Kidney (tissue), 14 donors: Measurements from ENCODE around the gene MZF1. TPM values are rescaled to one million over a fixed set of nuclear protein-coding genes. Genes with fewer than 3 reads are reported as not detected.

Source experiments
- DNase-seq, 5 donors: peaks; one replicate each; pipeline ENCODE4 v3.0.0-alpha.2; 2013 to 2020
- FAIRE-seq: peaks from 2 replicates; lab custom pipeline; 2012; peaks lifted over from hg19 to GRCh38; lab: Jason Lieb, UNC
- H3K27ac ChIP-seq, 2 donors: one replicate each; pipeline ENCODE4 v1.7.0; 2013; ENCODE audit warnings: low read depth in 2 of 2, low read length in 2 of 2, inconsistent platforms in 1 of 2
- H3K27me3 ChIP-seq: one replicate; pipeline ENCODE4 v1.7.1; 2013; ENCODE audit warnings: low read length, inconsistent platforms; ENCODE audit not compliant: control insufficient read depth, insufficient read depth
- H3K36me3 ChIP-seq, 3 donors: one replicate each; pipeline versions ENCODE4 v1.7.0 to v1.7.1; 2013; ENCODE audit warnings: low read length in 3 of 3, control low read depth in 1 of 3, inconsistent platforms in 1 of 3; ENCODE audit not compliant: insufficient read depth in 3 of 3, control insufficient read depth in 2 of 3
- H3K4me1 ChIP-seq, 3 donors: one replicate each; pipeline versions ENCODE4 v1.7.0 to v1.7.1; 2013; ENCODE audit warnings: low read length in 3 of 3, inconsistent platforms in 1 of 3, low read depth in 1 of 3; ENCODE audit not compliant: control insufficient read depth in 2 of 3, insufficient read depth in 2 of 3
- H3K4me3 ChIP-seq, 3 donors: one replicate each; pipeline versions ENCODE4 v1.7.0 to v1.8.1; 2013; ENCODE audit warnings: low read length in 3 of 3, control low read depth in 1 of 3, inconsistent platforms in 1 of 3
- H3K9ac ChIP-seq, 3 donors: one replicate each; pipeline versions ENCODE4 v1.7.0 to v1.7.1; 2013; ENCODE audit warnings: low read length in 3 of 3, control low read depth in 1 of 3, inconsistent platforms in 1 of 3
- H3K9me3 ChIP-seq, 3 donors: one replicate each; pipeline versions ENCODE4 v1.7.0 to v1.7.1; 2013; ENCODE audit warnings: low read length in 3 of 3, control low read depth in 1 of 3, inconsistent platforms in 1 of 3; ENCODE audit not compliant: control insufficient read depth in 2 of 3, insufficient read depth in 1 of 3
- CTCF ChIP-seq: IDR thresholded peaks from 3 replicates; pipeline ENCODE4 v1.5.1; 2012; ENCODE audit warnings: mild to moderate bottlenecking, moderate library complexity, borderline replicate concordance; ENCODE audit not compliant: insufficient read depth; ENCODE audit errors: extremely low read depth
- intact Hi-C: fragments of 100-400 bp; cut with DNase I; formaldehyde crosslinking; loops from one replicate; pipeline ENCODE4 v1.11.1; 2022
- polyA plus RNA-seq: library from polyadenylated mRNA; stranded (reverse); fragments of 350-450 nt; fragmentation: Illumina TruSeq; extraction: RNeasy Lipid Tissue Mini Kit (QIAGEN cat#74804); gene quantifications from one replicate; pipeline ENCODE4 v1.2.3, GENCODE V29; 2014; ENCODE audit warnings: low read depth, low replicate concordance; ENCODE audit not compliant: insufficient read depth
- total RNA-seq: library from RNA; stranded (reverse); fragmentation: NEBNext Ultra II Directional; extraction: Animal tissue kit (Norgen Biotek cat#: 25700); gene quantifications from one replicate; pipeline ENCODE4 v1.2.1, GENCODE V29; 2021
- donor health status: control.
- donor health status: control.
- donor health status: control.
- donor health status: control.
- donor health status: control.
- donor health status: DM: yes; HTN: yes; CAD: no.
- donor health status: Normal renal cell carcinoma (clear cell type).

Gene MZF1
- total and polyA plus RNA-seq, 2 donors from 2014 or later = 12.9 to 38.6 TPM

- H3K27ac ChIP-seq = no peak overlapping the region
Observed at GRCh38 chr19:58536852-58537798, 36.0 kb downstream of the MZF1 start.

GRCh38 chr19:58535857-58536256 lies 37.3 kb downstream of the MZF1 start:
- Histone ChIP-seq H3K9me3 (no peaks in the 10 kb centered on the region), H3K4me1 (peaks cover 0 to 2% (median 0%) of the 10 kb centered on the region in 3 donors), H3K36me3 (no peaks in the 10 kb centered on the region), H3K27me3 (no peaks in the 10 kb centered on the region), H3K4me3 (no peak overlapping the region), H3K27ac (no peak overlapping the region), H3K9ac (no peak overlapping the region)
- no peak for TF ChIP-seq CTCF
- intact Hi-C loops = no loop called here
- DNase-seq = no peak
- no peak for FAIRE-seq

More at GRCh38 chr19:58536852-58537798, 36.0 kb downstream of the MZF1 start:
- no peaks in the 10 kb centered on the region for H3K27me3 ChIP-seq
- TF ChIP-seq CTCF = no peak
- H3K9me3 ChIP-seq = no peaks in the 10 kb centered on the region
- no peak overlapping the region for H3K9ac ChIP-seq
- FAIRE-seq (no peak), DNase-seq (peak in 2 of 5 donors; percentile 32 to 43)
- H3K4me1 ChIP-seq = peaks cover 0 to 2% (median 0%) of the 10 kb centered on the region in 3 donors
- no peak overlapping the region for H3K4me3 ChIP-seq
- intact Hi-C loops = no loop called here
- H3K36me3 ChIP-seq = no peaks in the 10 kb centered on the region

- Histone ChIP-seq H3K9me3 (no peaks in the 10 kb centered on the region), H3K27me3 (no peaks in the 10 kb centered on the region), H3K27ac (no peak overlapping the region), H3K4me3 (no peak overlapping the region), H3K36me3 (no peaks in the 10 kb centered on the region), H3K4me1 (no peaks in the 10 kb centered on the region), H3K9ac (no peak overlapping the region)
- intact Hi-C loops = no loop called here
- no peak for TF ChIP-seq CTCF
- DNase-seq (no peak), FAIRE-seq (no peak)
Observed at GRCh38 chr19:58531034-58531840, 41.9 kb downstream of the MZF1 start.
